Esophagus squamous epithelium (tissue), 5 donors: ENCODE data around the gene LNX2. TPM values are rescaled to one million over a fixed set of nuclear protein-coding genes. Genes with fewer than 3 reads are reported as not detected.

Experiments used
- DNase-seq: peaks from one replicate; lab custom pipeline; 2025; lab: John Stamatoyannopoulos, UW
- H3K27ac ChIP-seq, 4 donors: fragments of 200-600 bp; sonication (generic); one replicate each; pipeline ENCODE4 v1.5.1; 2016 to 2019; ENCODE audit warnings: mild to moderate bottlenecking in 1 of 4
- H3K27me3 ChIP-seq, 4 donors: fragments of 200-600 bp; sonication (generic); 1 replicate in 3 of 4; 2 replicates in 1 of 4; pipeline versions ENCODE4 v1.5.1 to v1.6.0; 2017 to 2021; ENCODE audit warnings: antibody characterized with exemption in 1 of 4
- H3K36me3 ChIP-seq, 3 donors: fragments of 200-600 bp; sonication (generic); one replicate each; pipeline ENCODE4 v1.5.1; 2016 to 2019
- H3K4me1 ChIP-seq, 3 donors: fragments of 200-600 bp; sonication (generic); one replicate each; pipeline ENCODE4 v1.5.1; 2017 to 2019
- H3K4me3 ChIP-seq, 4 donors: fragments of 200-600 bp; sonication (generic); 1 replicate in 3 of 4; 2 replicates in 1 of 4; pipeline ENCODE4 v1.5.1; 2016 to 2019; ENCODE audit warnings: mild to moderate bottlenecking in 2 of 4, moderate library complexity in 1 of 4
- H3K9me3 ChIP-seq, 3 donors: fragments of 200-600 bp; sonication (generic); one replicate each; pipeline ENCODE4 v1.5.1; 2016 to 2019
- CTCF ChIP-seq, 6 experiments: fragments of 450-650 bp in 4 of 6; fragments of 200-600 bp in 2 of 6; sonication (generic) in 2 of 6; IDR thresholded peaks; one replicate each; pipeline ENCODE4 v1.5.1; 2016 to 2019; ENCODE audit warnings: antibody characterized with exemption in 6 of 6, mild to moderate bottlenecking in 4 of 6, moderate library complexity in 4 of 6
- POLR2A ChIP-seq, 4 donors: fragments of 450-650 bp; IDR thresholded peaks; one replicate each; pipeline ENCODE4 v1.6.1; 2017; ENCODE audit warnings: antibody characterized with exemption in 4 of 4, mild to moderate bottlenecking in 4 of 4, moderate library complexity in 3 of 4
- WGBS, 2 donors: methylation state at CpG; one replicate each; pipeline ENCODE4 v1.1.5; 2018; 5-methylcytosine and 5-hydroxymethylcytosine counted together
- intact Hi-C: fragments of 100-400 bp; cut with DNase I; formaldehyde crosslinking; loops from one replicate; pipeline ENCODE4 v1.15.0; 2022
- total RNA-seq, 4 donors: library from RNA; depleted of rRNA; stranded (reverse); fragments of >200 nt; gene quantifications; one replicate each; pipeline ENCODE4 v1.1.0, GENCODE V29; 2016
- donor health status: DM: yes; HTN: yes; CAD: no.

The LNX2 gene
- total RNA-seq, 4 donors from 2014 or later: 12.2 to 16.5 (median 14.9) TPM

DNA sequence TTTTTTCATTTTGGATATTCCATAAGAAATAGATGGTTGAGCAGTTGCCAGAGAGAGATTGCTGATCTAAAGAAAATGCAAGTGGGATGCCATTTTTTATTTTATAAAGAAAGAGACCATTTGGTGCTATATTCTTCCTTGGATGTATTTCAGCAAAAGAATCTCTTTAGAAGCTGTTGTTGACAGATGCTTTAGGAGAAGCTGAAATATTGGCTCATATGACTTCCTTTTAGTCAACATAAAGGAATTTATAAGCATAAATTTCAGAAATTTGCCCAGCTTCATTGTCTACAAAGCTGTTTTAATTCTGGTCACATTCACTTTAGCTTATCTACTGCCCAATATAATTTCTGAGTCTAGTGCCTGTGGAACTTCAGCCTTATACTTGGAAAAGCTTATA, 38.2 kb upstream of the LNX2 start:
- intact Hi-C loops: no loop called here
- H3K36me3 ChIP-seq: peaks cover 0 to 16% (median 0%) of the 10 kb centered on the region in 3 donors
- no peak overlapping the region for H3K4me3 ChIP-seq
- no peak for TF ChIP-seq POLR2A (IDR thresholded peaks at IDR 0.05)
- no peak for TF ChIP-seq CTCF (IDR thresholded peaks at IDR 0.05)
- no peak overlapping the region for H3K27ac ChIP-seq
- no peaks in the 10 kb centered on the region for H3K27me3 ChIP-seq
- no peak for DNase-seq
- H3K9me3 ChIP-seq: no peaks in the 10 kb centered on the region
- peaks cover 4 to 66% (median 4%) of the 10 kb centered on the region in 3 donors for H3K4me1 ChIP-seq

- H3K27me3 ChIP-seq: no peaks in the 10 kb centered on the region
- TF ChIP-seq CTCF (IDR thresholded peaks at IDR 0.05): no peak
- no peak for TF ChIP-seq POLR2A (IDR thresholded peaks at IDR 0.05)
- no peak for DNase-seq
- peaks cover 4 to 65% (median 4%) of the 10 kb centered on the region in 3 donors for H3K4me1 ChIP-seq
- H3K4me3 ChIP-seq: no peak overlapping the region
- H3K27ac ChIP-seq: no peak overlapping the region
- WGBS, 2 donors: 92 to 95% methylated on average over 2 of the region's 2 CpGs
- peaks cover 0 to 20% (median 0%) of the 10 kb centered on the region in 3 donors for H3K36me3 ChIP-seq
- intact Hi-C loops: no loop called here
- H3K9me3 ChIP-seq: no peaks in the 10 kb centered on the region
Measured at GRCh38 chr13:27657724-27658123, 37.4 kb upstream of the LNX2 start.

- Histone ChIP-seq H3K4me1 (peaks cover 4 to 65% (median 4%) of the 10 kb centered on the region in 3 donors), H3K36me3 (peaks cover 7 to 40% (median 7%) of the 10 kb centered on the region in 3 donors), H3K27me3 (no peaks in the 10 kb centered on the region), H3K27ac (peak overlapping the region in 2 of 4 donors; percentile 6 to 12), H3K9me3 (peaks cover 0 to 13% (median 8%) of the 10 kb centered on the region in 3 donors), H3K4me3 (no peak overlapping the region)
- intact Hi-C loops: no loop called here
- DNase-seq: no peak
- 90 to 92% methylated on average over 1 of the region's 1 CpG for WGBS, 2 donors
- TF ChIP-seq CTCF (IDR thresholded peaks at IDR 0.05): no peak
- no peak for TF ChIP-seq POLR2A (IDR thresholded peaks at IDR 0.05)
Measured at GRCh38 chr13:27654816-27655215, 34.5 kb upstream of the LNX2 start.

DNA sequence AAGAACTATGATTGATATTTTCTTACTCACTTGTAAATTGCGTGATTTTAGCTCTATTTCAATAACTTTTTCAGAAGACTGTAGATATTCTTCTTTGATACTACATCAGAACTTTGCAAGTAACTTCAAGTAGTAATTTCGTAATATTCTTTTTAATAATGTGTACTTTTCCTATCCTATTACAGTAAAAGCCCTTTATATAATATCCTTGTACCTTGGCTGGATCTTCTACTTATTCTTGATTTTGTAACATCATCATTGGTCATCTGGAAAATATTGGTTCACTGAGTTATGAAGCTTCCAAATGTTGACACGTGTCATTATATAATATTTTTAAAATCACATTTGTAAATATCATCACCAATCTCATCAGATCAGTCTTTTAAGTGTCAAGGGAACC, 33.7 kb upstream of the LNX2 start:
- Histone ChIP-seq H3K4me1 (peaks cover 4 to 61% (median 4%) of the 10 kb centered on the region in 3 donors), H3K27me3 (no peaks in the 10 kb centered on the region), H3K4me3 (no peak overlapping the region), H3K9me3 (peaks cover 0 to 16% (median 11%) of the 10 kb centered on the region in 3 donors), H3K27ac (peak overlapping the region in 2 of 4 donors; percentile 6 to 30), H3K36me3 (peaks cover 9 to 45% (median 11%) of the 10 kb centered on the region in 3 donors)
- TF ChIP-seq POLR2A (IDR thresholded peaks at IDR 0.05): no peak
- TF ChIP-seq CTCF (IDR thresholded peaks at IDR 0.05): no peak
- DNase-seq: no peak
- 65 to 71% methylated on average over 3 of the region's 3 CpGs for WGBS, 2 donors
- intact Hi-C loops: no loop called here

DNA sequence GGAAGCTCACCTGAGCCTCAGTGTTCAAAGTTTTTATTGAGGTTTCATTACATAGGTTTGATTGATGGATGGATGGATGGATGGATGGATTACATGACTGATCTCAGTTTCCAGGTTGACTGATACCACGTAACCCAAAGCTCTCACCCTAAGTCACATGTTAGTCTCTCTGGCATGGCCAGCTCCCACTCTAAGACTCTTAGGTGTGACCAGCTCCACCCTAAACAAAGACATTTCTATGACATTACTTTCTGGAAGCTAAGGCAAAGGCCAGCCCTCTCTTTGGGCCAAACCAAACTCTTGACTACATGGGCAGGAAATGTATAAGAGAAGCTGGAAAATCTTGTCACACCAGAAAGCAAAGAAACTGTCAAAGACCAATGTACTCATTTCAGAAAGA, 30.0 kb upstream of the LNX2 start:
- peak overlapping the region in 2 of 4 donors; percentile 57 to 63 for H3K27ac ChIP-seq
- H3K36me3 ChIP-seq: peaks cover 9 to 50% (median 11%) of the 10 kb centered on the region in 3 donors
- 100% methylated on average over 1 of the region's 1 CpG; no CpG with 5 or more reads in 1 of the 2 donors for WGBS, 2 donors
- TF ChIP-seq POLR2A (IDR thresholded peaks at IDR 0.05) (no peak), CTCF (IDR thresholded peaks at IDR 0.05) (no peak)
- H3K9me3 ChIP-seq: peaks cover 0 to 16% (median 11%) of the 10 kb centered on the region in 3 donors
- intact Hi-C loops: no loop called here
- H3K27me3 ChIP-seq: no peaks in the 10 kb centered on the region
- H3K4me3 ChIP-seq: no peak overlapping the region
- peaks cover 4 to 45% (median 6%) of the 10 kb centered on the region in 3 donors for H3K4me1 ChIP-seq
- no peak for DNase-seq
